Activated CD8-positive, alpha-beta T cell treated with anti-CD3 and anti-CD28 coated beads, Interleukin-2, amount 10 ng/mL, durations not matched to agents 7 days and 5 days (primary cell): ENCODE measurements around the gene SPEF1. TPM values are rescaled to one million over a fixed set of nuclear protein-coding genes. Genes with fewer than 3 reads are reported as not detected.

Source experiments
- ATAC-seq: fragments of 150-1000 bp; cut with Tn5 transposase; one replicate; pipeline ENCODE4 v1.10.0; 2021; ENCODE audit warnings: moderate library complexity
- CTCF ChIA-PET: fragments of 350-600 bp; sonication (Branson Sonifier 250); formaldehyde crosslinking; loops from one replicate; lab custom pipeline; 2021; ENCODE audit warnings: antibody characterized with exemption; lab: Charles Lee
- POLR2A ChIA-PET: fragments of 350-600 bp; sonication (Branson Sonifier 250); formaldehyde crosslinking; loops from one replicate; lab custom pipeline; 2021; ENCODE audit warnings: antibody characterized with exemption; lab: Charles Lee
- DNase-seq: peaks from one replicate; pipeline ENCODE4 v3.0.0-alpha.2; 2020
- H3K27ac Mint-ChIP-seq: one replicate; pipeline ENCODE4 v1.8.0; 2021; ENCODE audit warnings: mild to moderate bottlenecking, mixed read lengths
- H3K27me3 Mint-ChIP-seq: one replicate; pipeline ENCODE4 v1.8.0; 2021; ENCODE audit warnings: low read depth, mixed read lengths
- H3K36me3 Mint-ChIP-seq: one replicate; pipeline ENCODE4 v1.8.0; 2021; ENCODE audit warnings: low read depth, mixed read lengths
- H3K4me1 Mint-ChIP-seq: one replicate; pipeline ENCODE4 v1.8.0; 2021; ENCODE audit warnings: low read depth, mixed read lengths
- H3K4me3 Mint-ChIP-seq: one replicate; pipeline ENCODE4 v1.8.0; 2021; ENCODE audit warnings: mild to moderate bottlenecking, mixed read lengths
- H3K9me3 Mint-ChIP-seq: one replicate; pipeline ENCODE4 v1.8.0; 2022; ENCODE audit warnings: mixed read lengths; ENCODE audit not compliant: insufficient read depth
- total RNA-seq, 2 experiments: library from RNA; stranded (reverse); gene quantifications; one replicate each; pipeline ENCODE4 v1.2.3, GENCODE V29; 2021

The SPEF1 gene
- total RNA-seq, 2 experiments from 2014 or later, result 0.16 TPM

- Mint-ChIP-seq H3K27me3 (peaks cover 38% of the 10 kb centered on the region), H3K27ac (no peak overlapping the region), H3K36me3 (no peaks in the 10 kb centered on the region), H3K4me3 (no peak overlapping the region), H3K9me3 (no peaks in the 10 kb centered on the region), H3K4me1 (no peaks in the 10 kb centered on the region)
- ATAC-seq, result no peak
- CTCF ChIA-PET, result interaction anchor here (0.7 to 1.9 kb wide), 3 partner anchors 25 to 59 kb away, joined by 3 to 7 read pairs (median 4); no protein-coding TSS in a partner anchor
- POLR2A ChIA-PET, result no interaction called here
- DNase-seq, result no peak
These were observed 45.5 kb downstream of the SPEF1 start for GRCh38 chr20:3735768-3736167.

DNA sequence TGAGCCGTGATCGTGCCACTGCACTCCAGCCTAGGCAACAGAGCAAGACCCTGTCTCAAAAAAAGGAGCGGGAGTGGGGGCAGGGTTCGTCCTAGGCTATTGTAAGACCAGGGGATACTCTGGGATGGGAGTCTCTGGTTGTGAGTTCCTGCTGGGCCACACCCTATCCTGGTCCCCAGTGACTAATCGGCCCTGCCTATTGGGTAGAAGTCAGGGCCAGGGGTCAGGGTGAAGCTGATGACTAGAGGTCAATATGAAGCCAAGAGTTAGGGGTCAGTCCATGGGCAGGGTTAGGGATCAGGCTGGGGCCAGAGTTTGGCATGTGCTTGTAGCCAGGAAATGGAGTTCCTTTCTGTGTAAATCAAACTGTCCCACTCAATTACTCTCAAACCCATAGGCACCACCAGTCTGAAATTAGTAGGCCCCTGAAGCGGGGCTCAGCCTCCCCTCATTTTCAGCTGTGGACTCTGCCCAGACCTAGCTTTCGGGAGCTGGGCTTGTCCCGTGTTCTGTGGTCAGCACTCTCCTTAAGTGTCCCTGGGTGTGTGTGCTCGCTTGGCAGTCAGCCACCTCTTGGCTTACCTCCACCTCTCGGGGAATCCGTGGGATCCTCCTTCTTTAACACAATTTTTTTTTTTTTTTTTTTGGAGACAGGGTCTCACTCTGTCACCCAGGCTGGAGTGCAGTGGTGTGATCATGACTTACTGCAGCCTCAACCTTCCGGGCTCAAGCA lies 47.0 kb downstream of the SPEF1 start:
- ChIA-PET CTCF (no interaction called here), POLR2A (interaction anchor here (0.6 kb wide), 1 partner anchor 174 kb away, joined by 3 read pairs; no protein-coding TSS in a partner anchor)
- Mint-ChIP-seq H3K36me3 (no peaks in the 10 kb centered on the region), H3K4me3 (no peak overlapping the region), H3K27ac (no peak overlapping the region), H3K9me3 (no peaks in the 10 kb centered on the region), H3K4me1 (peaks cover 4% of the 10 kb centered on the region), H3K27me3 (peaks cover 44% of the 10 kb centered on the region)
- ATAC-seq (no peak), DNase-seq (no peak)

GRCh38 chr20:3733119-3733995 lies 47.9 kb downstream of the SPEF1 start:
- H3K36me3 Mint-ChIP-seq, result no peaks in the 10 kb centered on the region
- H3K4me1 Mint-ChIP-seq, result peaks cover 4% of the 10 kb centered on the region
- H3K9me3 Mint-ChIP-seq, result no peaks in the 10 kb centered on the region
- peaks cover 44% of the 10 kb centered on the region for H3K27me3 Mint-ChIP-seq
- ATAC-seq (no peak), DNase-seq (no peak)
- no peak overlapping the region for H3K27ac Mint-ChIP-seq
- no peak overlapping the region for H3K4me3 Mint-ChIP-seq
- CTCF ChIA-PET, result no interaction called here
- POLR2A ChIA-PET, result interaction anchor here (0.6 kb wide), 1 partner anchor 409 kb away, joined by 3 read pairs; no protein-coding TSS in a partner anchor

DNA sequence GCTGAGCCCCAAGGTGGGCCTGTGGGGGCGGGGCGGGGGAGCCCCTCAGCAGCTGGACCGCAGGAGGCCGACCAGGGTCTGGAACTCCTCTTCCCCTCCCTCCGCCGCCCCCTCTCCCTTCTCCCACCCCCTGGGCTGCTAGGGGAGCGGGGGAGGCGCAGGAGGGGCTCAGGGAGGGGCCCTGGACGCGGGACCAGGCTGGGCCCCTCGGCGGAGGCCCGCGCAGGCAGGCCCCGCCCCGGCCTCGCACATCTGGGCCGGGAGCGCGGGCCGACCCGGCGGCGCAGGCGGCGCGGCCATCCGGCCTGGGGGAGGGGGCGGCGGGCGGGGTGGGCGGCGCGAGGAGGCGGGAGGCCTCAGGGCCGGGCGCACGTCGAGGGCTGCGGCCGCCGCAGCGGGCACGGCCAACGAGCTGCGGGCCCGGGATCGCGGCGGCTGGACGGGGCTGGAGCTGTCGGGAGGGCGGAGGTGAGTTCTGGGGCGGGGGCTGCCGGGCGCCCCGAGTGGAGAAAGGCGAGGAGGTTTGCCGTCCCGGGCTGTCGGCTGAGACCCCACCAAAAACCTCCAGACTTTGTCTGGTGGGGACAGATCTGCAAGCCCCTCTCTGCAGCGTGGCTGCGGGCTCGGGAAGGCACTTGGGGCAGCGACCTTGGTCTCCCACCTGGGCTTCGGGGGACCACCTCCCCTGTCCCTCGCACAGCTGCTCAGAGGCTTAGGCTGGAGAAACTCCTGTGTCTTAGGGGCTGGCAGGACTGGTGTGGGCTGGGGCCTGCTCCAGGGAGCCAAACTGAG lies 48.7 kb downstream of the SPEF1 start, which contains the start of gene HSPA12B:
HSPA12B (plus strand) TSS at position 359 of the 792 bp plus-strand sequence. CDS start 5,990 bp downstream, outside the sequence.
- CTCF ChIA-PET, result interaction anchor here (1.2 kb wide), 1 partner anchor 22 kb away, joined by 3 read pairs; no protein-coding TSS in a partner anchor
- Mint-ChIP-seq H3K27ac (no peak within 1 kb of the TSS), H3K4me3 (no peak within 1 kb of the TSS), H3K36me3 (no peaks in the 10 kb centered on the region), H3K4me1 (peaks cover 4% of the 10 kb centered on the region), H3K9me3 (no peaks in the 10 kb centered on the region), H3K27me3 (peaks cover 43% of the 10 kb centered on the region)
- ATAC-seq, result no peak
- DNase-seq, result no peak
- POLR2A ChIA-PET, result no interaction called here

GRCh38 chr20:3731944-3732326 lies 49.3 kb downstream of the SPEF1 start:
- CTCF ChIA-PET, result interaction anchor here (1.2 to 1.6 kb wide), 2 partner anchors 21 to 55 kb away, joined by 3 to 7 read pairs; no protein-coding TSS in a partner anchor
- Mint-ChIP-seq H3K4me1 (peaks cover 4% of the 10 kb centered on the region), H3K9me3 (no peaks in the 10 kb centered on the region), H3K27ac (no peak overlapping the region), H3K27me3 (peaks cover 49% of the 10 kb centered on the region), H3K36me3 (no peaks in the 10 kb centered on the region), H3K4me3 (no peak overlapping the region)
- ATAC-seq (no peak), DNase-seq (no peak)
- POLR2A ChIA-PET, result no interaction called here

DNA sequence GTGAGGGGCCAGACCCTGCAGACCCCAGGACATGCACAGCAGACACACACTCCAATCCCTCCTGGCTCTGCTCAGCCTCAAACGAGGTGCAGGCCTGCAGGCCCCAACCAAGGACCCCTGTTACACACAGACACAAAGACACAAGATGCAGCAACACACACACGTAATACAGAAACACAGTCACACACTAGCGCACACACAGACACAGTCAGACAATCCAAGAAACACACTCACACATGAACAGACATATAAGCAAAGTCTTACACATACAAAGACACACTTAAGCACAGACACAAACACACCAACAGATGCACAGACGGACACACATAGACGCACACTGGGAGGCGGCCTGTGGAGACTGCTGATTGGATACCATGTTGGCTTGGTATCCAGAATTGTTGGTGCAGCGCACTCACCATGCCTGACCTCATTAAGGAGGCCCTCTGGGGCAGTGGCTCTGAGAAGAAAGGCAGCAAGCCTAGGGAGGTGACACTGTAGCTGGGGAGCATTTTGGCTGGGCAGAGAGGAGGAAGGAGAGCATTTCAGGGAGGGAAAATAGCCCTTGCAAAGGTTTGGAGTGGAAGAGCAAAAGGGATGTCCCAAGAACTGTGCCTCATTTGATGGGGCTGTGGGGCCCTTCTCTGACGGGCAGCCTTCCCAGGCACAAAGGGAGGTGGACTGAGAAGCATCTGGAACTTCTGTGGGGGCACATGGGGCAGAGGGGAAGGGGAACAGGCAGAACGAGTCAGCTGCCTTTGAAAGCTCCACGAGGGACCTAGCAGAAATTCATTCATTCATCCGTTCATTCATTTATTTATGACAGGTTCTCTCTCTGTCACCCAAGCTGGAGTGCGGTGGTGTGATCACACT lies 50.2 kb downstream of the SPEF1 start:
- CTCF ChIA-PET, result interaction anchor here (1.2 to 1.6 kb wide), 3 partner anchors 20 to 54 kb away, joined by 3 to 7 read pairs (median 4); no protein-coding TSS in a partner anchor

GRCh38 chr20:3729811-3730540 lies 51.3 kb downstream of the SPEF1 start:
- ChIA-PET POLR2A (interaction anchor here (0.7 kb wide), 1 partner anchor 92 kb away, joined by 3 read pairs; no protein-coding TSS in a partner anchor), CTCF (interaction anchor here (1.3 kb wide), 1 partner anchor 19 kb away, joined by 4 read pairs; no protein-coding TSS in a partner anchor)
- Mint-ChIP-seq H3K27ac (no peak overlapping the region), H3K9me3 (no peaks in the 10 kb centered on the region), H3K27me3 (peaks cover 40% of the 10 kb centered on the region), H3K4me1 (peaks cover 4% of the 10 kb centered on the region), H3K36me3 (no peaks in the 10 kb centered on the region), H3K4me3 (no peak overlapping the region)
- DNase-seq, result no peak
- no peak for ATAC-seq

More for the DNA sequence above, 50.2 kb downstream of the SPEF1 start:
- H3K27ac Mint-ChIP-seq, result no peak overlapping the region
- POLR2A ChIA-PET, result no interaction called here
- no peaks in the 10 kb centered on the region for H3K9me3 Mint-ChIP-seq
- no peak for ATAC-seq
- peaks cover 4% of the 10 kb centered on the region for H3K4me1 Mint-ChIP-seq
- no peak overlapping the region for H3K4me3 Mint-ChIP-seq
- peaks cover 45% of the 10 kb centered on the region for H3K27me3 Mint-ChIP-seq
- no peaks in the 10 kb centered on the region for H3K36me3 Mint-ChIP-seq
- DNase-seq, result no peak

DNA sequence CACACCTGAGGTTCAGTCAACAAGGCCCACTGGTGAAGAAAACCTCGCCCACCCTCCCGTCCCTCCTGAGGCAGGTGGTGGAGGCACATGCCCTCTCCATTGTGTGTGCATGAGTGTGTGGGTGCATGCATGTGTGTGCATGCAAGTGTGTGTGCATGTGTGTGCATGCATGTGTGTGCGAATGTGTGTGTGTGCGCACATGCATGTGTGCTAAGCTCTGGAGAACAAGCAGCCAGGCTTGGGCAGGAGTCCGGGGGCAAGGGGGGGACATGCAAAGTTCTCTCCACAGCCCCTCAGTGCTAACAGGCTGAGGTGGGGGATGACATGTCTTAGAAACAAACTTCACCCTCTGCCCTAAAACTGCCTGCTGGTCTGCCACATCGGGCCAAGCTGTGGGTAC lies 51.9 kb downstream of the SPEF1 start:
- H3K4me1 Mint-ChIP-seq, result peaks cover 4% of the 10 kb centered on the region
- H3K27me3 Mint-ChIP-seq, result peaks cover 39% of the 10 kb centered on the region
- ChIA-PET CTCF (no interaction called here), POLR2A (no interaction called here)
- H3K27ac Mint-ChIP-seq, result no peak overlapping the region
- ATAC-seq, result no peak
- no peaks in the 10 kb centered on the region for H3K36me3 Mint-ChIP-seq
- no peaks in the 10 kb centered on the region for H3K9me3 Mint-ChIP-seq
- DNase-seq, result no peak
- no peak overlapping the region for H3K4me3 Mint-ChIP-seq

DNA sequence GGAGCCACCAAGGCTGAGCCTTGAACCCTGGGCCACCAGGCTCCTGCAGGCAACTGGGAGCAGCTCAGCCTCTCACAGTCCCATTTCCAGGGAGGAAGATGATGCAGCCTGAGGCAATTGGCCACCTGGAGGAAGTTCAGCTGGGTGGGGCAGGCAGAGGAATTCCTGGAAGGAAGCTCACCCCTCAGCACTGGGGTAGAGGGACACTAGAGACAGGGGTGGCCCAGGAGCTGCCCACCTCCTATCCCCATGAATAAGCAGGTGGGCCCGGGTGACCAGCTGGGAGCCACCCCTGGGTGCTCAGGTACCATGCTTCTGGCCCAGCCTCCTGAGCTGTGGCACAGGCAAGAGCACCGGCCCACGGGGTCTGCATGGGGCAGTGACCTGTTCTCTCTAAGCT lies 52.4 kb downstream of the SPEF1 start:
- Mint-ChIP-seq H3K9me3 (no peaks in the 10 kb centered on the region), H3K4me3 (no peak overlapping the region), H3K27me3 (peaks cover 39% of the 10 kb centered on the region), H3K36me3 (no peaks in the 10 kb centered on the region), H3K27ac (no peak overlapping the region), H3K4me1 (peaks cover 4% of the 10 kb centered on the region)
- ATAC-seq (no peak), DNase-seq (no peak)
- ChIA-PET POLR2A (no interaction called here), CTCF (no interaction called here)

- Mint-ChIP-seq H3K36me3 (no peaks in the 10 kb centered on the region), H3K4me1 (peaks cover 4% of the 10 kb centered on the region), H3K4me3 (no peak overlapping the region), H3K9me3 (no peaks in the 10 kb centered on the region), H3K27me3 (peaks cover 37% of the 10 kb centered on the region), H3K27ac (no peak overlapping the region)
- DNase-seq (no peak), ATAC-seq (no peak)
- ChIA-PET POLR2A (no interaction called here), CTCF (no interaction called here)
These were observed 52.9 kb downstream of the SPEF1 start for GRCh38 chr20:3728354-3728753.
